SK-N-SH treated with all-trans-retinoic acid at 6 μM for 48 hours (cell line): ENCODE results near the gene PAK2.

Experiments used
- ARNTL ChIP-seq: fragments of 450-650 bp; formaldehyde crosslinking; IDR thresholded peaks from 2 replicates; pipeline ENCODE4 v1.5.0; 2020; ENCODE audit warnings: low read depth, mild to moderate bottlenecking, moderate library complexity, borderline replicate concordance
- PATZ1 ChIP-seq: fragments of 250-450 bp; sonication (Bioruptor Pico); IDR thresholded peaks from 2 replicates; pipeline ENCODE4 v1.8.0; 2020; ENCODE audit warnings: mild to moderate bottlenecking, moderate library complexity, borderline replicate concordance
- ZFP30 ChIP-seq: fragments of 450-650 bp; formaldehyde crosslinking; IDR thresholded peaks from 2 replicates; pipeline ENCODE4 v1.5.0; 2022; ENCODE audit warnings: mild to moderate bottlenecking, moderate library complexity

GRCh38 chr3:196772102-196772501, 32.4 kb downstream of the PAK2 start:
- TF ChIP-seq ARNTL (CRISPR knock-in tag) (no peak), ZFP30 (no peak), PATZ1 (CRISPR knock-in tag) (no peak)
